NK-92 treated with Interleukin-12 subunit alpha and Interleukin-12 subunit beta, amount 100 ng/mL, for 24 hours (cell line): Measurements from ENCODE around the gene ZNF787.
"Not testable (repeated sequence)": the region's sequence is repeated elsewhere in the genome, so short reads cannot be mapped to it uniquely, and the experiment has no call there.

Experiments used
- DNase-seq: peaks from one replicate; lab custom pipeline; 2025; lab: John Stamatoyannopoulos, UW

ZNF787 gene

DNA sequence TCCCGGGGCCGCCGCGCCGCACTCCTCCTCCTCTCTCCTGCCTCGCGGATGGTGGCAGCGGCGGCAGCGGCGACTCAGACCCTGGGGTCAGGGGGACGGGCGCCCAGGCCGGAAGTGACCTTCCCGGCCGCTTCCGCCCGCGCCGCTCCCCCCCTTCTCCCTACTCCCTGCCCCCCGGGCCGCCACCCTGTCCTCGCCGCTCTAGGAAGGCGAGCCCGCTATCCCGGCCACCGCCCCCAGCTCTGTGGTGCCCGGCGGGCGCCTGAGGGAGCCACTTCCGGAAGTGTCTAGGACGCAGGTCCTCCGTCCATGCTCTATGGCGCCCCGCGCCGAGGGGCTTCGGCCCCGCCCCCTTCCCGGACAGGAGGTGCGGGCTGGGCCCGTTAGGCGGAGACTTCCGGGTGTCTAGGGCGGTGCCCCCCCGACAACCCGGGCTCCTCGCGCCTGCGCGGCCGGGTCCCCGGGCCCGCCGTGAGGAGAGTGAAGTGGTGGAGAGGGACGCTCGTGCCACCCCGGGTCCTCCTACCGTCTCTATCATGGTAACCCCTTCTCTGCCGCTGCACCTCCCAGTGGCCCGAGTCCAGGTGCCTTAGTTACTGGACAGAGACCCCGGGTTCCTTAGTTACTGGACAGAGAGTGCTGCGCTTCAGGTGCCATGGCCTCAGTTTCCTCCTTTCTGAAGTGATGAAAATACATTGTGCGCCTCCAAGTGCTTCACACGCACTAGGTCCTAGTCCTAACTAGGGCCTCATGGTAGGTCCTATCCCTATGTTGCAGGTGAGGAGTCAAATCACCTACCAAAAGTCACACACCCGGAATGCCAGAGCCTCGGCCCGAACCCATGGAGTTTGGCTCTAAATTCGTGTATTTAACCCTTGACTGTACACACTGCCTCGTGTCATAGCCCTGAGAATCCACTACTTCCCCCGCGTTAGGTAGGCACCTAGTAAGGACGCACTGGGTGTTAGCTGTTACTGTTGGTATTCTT lies at the start of gene ZNF787:
TSS of gene ZNF787 (minus strand) at position 116 of the 988 bp plus-strand sequence. CDS start 18,078 bp downstream, outside the sequence.
- peak; percentile 97 for DNase-seq

DNA sequence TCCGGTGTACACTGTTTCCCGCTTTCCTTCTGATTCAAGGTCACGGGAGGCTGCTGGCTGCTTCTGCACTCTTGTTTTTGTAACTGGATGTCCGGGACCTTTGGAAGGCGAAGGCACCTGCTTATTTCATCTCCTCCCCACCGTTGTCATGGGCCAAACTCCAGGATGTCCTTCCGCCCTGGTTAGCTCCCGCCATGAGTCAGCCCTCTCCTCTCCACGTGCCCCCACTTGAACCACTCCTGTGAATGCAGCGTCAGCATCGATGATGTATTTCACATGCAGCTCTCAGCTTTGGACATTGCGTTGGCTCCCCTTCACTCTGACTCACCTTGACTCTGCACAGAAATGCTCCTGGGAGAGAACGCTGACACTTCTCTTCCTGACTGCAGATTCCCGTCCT lies 49.2 kb upstream of the ZNF787 start:
- no peak for DNase-seq

DNA sequence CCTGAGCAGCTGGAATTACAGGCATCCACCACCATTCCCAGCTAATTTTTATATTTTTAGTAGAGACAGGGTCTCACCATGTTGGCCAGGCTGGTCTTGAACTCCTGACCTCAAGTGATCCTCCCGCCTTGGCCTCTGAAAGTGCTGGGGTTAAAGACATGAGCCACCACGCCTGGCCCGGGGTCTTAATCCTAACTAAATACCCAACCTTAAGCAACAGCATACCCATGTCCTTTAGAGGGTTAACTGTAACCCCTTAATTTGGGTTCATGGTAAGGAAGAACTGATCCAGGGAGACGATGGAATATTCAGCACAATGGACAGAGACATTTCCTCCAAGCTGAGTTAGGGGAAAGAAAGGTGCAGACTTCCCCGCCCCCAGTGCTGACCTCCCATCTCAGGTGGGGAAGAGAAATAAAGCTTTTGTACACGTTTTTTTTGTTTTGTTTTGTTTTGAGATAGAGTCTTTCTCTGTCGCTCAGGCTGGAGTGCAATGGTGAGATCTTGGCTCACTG lies 46.0 kb upstream of the ZNF787 start:
- DNase-seq: no peak

DNA sequence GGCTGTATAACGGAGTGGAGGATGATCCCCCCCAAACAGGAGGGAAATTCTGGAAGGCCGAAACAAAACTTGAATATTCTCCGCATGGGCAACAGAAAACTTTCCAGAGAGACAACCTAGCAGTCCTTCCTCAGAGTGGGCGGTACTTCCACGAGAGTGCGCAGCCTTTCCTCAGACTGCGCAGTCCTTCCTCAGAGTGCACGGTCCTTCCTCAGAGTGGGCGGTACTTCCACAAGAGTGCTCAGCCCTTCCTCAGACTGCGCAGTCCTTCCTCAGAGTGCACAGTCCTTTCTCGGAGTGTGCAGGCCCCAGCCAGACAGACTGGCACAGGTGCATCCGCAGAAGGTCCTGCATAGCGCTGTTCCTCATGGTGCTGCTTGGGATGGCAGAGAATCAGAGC lies 42.0 kb upstream of the ZNF787 start:
- DNase-seq: no peak

DNA sequence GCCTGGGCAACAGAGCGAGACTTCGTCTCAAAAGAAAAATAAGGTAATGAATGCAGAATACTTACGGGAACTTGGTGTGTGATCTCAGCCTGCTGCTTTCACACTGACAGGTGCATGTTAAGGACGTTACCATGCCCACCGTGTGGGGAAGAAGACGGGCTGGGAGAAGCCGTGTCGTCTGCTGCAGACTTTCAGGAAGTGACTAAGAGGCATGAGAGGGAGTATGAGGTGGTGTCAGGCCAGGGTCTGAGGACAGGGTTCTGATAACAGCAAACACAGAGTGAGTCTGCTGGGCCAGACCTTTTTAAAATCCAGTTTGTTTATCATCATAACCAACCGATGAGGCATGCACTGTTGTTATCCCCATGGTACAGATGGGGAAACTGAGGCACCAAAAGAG lies 41.2 kb upstream of the ZNF787 start:
- no peak for DNase-seq

DNA sequence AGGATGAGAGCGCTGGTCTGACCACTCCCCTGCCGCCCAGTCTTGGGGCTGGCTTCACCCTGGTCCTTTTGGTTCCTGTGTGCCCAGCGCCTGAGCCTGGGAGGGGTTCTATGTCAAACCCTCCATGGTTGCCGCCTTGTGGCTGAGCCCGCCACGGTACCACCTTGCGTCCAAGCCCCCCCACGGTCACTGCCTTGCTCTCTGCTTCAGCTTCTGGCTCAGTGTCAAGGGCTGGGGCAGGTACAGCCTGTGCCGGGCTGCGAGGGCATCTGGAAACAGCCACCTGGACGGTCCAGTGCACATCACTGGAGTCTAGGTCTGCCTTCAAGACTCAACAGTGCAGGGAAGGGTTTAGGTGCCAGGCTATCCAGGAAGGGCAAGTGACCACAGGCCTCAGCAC lies 40.4 kb upstream of the ZNF787 start:
- DNase-seq: no peak

DNA sequence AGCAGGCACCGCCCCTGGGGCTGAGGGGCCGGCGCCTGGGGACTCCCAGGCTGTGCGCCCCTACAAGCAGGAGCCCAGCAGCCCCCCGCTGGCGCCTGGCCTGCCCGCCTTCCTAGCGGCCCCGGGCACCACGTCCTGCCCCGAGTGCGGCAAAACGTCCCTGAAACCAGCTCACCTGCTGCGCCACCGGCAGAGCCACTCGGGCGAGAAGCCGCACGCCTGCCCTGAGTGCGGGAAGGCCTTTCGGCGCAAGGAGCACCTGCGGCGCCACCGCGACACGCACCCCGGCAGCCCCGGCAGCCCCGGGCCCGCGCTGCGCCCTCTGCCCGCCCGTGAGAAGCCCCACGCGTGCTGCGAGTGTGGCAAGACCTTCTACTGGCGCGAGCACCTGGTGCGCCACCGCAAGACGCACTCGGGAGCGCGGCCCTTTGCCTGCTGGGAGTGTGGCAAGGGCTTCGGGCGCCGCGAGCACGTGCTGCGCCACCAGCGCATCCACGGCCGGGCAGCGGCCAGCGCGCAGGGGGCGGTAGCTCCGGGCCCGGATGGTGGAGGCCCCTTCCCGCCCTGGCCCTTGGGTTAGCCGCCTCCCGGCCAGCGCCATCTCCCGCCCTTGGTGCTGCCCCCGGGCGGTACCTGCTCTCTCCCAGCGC lies 38.7 kb upstream of the ZNF787 start:
- DNase-seq: no peak

DNA sequence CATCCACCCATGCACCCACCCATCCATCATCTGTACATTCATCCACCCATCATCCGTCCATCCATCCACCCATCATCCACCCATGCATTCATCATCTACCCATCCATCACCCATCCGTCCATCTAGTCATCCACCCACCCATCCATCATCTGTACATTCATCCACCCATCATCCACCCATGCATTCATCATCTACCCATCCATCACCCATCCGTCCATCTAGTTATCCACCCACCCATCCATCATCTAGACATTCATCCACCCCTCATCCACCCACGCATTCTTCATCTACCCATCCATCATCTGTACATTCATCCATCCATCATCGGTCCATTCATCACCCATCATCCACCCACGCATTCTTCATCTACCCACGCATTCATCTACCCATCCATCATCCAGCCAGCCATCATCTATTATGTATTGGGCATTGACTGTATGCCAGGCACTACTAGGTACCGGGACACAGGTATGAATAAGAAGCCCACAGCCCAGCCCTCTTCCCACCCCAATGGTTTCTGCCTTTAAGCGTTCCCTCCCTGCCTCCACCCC lies 38.0 kb upstream of the ZNF787 start:
- no peak for DNase-seq

DNA sequence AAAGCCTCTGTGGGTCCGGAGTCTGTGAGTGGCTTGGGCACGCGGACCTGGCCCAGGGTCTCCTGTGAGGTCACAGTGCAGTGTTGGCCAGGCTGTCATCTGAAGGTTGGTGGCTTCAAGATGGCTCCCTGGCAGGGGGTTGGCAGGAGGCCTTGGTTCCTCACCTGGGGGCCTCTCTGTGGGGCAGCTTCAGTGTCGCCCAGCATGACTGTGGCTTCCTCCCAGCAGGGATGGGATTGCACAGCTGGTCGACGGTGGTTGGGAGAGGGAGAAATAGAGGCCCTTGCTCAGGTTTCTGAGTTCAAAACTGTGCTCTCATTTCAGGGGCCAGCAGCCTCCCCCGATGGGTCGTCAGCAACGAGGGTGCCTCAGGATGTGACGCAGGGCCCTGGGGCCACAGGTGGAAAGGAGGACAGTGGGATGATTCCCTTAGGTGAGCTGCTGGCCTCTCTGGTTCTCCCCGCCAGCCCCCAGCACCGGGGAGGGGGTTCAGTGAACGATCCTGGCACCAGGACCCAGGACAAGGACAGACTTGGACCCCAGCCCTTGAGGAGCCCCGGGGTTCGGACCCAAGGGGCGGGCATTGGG lies 37.2 kb upstream of the ZNF787 start:
- DNase-seq: no peak

DNA sequence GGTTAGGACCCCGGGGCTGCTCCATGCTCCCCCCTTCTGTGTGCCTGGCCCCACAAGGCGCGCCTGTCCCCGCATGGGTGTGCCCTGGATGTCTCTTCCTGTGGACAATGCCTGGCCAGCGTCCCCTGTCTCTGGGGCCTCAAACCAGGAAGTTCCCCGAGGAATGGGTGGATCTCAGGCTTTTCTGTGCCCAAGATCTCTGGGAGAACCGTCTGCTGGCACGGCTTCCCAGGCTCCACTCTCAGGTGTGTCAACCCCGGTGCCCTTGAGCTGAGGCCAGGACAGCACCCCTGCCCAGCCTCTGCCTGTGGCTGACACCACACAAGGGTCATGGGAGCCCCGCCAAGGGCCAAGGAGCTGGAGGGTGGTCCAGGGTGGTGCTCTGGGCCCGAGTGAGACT lies 35.7 kb upstream of the ZNF787 start:
- no peak for DNase-seq

DNA sequence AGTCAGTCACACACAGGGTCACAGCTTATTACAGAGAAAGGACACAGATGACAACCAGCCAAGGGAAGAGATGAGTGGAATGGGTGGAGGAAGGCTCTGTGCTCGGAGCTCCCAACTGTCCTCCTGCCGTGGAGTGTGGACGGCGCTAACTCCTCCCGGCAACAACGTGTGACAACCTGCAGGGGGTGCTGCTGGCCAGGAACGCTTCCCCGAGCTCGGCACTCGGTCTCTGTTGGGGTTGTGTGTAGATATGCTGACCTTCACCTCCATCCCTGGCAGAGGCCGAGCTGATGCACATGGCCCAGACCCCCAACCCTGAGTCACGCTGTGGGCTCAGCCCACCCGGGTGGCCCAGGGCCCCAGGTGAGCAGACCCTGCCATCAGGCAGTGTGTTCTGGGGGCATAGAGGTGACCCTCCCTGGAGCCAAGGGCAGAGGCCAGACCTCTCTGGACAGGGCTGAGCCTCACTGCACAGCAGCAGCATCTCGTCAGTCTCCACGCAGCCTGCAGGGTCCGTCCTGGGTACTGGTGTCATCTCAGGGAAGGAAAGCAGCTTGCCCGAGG lies 34.1 kb upstream of the ZNF787 start:
- DNase-seq: no peak

DNA sequence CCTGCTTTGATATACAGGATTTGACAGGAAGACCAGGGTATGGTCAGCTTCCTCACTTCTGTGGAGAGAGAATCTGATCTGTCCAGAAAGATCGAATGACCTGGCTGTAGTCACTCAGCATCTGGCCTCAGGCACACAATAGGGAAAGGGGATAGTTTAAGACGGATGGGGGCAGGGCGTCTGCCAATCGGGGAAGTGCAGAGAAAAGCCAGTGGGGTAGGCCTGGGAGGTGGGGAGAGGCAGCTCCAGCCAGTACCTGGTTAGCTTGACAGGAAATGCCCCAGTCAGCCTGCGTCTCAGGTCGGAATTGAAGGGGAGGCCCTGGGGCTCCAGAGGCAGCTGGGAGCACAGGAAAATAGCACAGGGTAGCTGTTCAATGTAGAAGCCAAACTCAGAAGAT lies 32.4 kb upstream of the ZNF787 start:
- DNase-seq: no peak

DNA sequence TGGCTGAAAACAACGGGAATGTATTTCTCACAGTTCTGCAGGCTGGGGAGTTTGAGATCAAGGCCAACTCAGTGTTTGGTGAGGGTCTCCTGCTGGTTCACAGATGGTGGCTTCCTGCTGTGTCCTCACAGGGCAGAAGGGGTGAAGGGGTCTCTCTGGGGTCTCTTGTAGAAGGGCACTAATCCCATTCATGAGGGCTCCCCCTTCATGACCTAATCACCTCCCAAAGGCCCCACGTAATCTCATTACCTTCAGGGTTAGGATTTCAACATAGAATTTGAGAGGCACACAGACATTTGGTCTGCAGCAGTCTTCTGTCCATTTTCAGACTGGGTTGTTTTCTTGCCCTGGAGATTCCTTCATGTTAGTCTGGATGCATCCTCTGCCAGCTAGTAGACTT lies 31.5 kb upstream of the ZNF787 start:
- DNase-seq: no peak

DNA sequence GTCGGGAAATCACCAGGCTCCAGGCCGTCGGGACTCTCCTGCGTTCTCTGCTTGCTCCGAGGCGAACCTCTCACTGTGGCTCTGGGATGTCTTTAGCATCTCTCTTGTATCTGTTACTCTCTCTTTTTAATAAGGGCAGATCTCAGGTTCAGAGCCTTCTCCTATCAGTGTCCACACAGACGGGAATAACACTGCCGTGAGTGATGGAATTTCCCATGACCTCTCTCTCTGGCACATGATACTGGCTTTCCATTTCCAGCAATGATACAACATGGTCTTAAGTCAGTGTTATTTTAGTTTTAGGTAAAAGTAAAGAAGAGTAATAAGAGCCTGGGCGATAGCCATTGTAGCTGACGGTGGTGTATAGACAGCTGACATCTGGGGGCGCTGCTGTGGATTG lies 29.3 kb upstream of the ZNF787 start:
- no peak for DNase-seq

DNA sequence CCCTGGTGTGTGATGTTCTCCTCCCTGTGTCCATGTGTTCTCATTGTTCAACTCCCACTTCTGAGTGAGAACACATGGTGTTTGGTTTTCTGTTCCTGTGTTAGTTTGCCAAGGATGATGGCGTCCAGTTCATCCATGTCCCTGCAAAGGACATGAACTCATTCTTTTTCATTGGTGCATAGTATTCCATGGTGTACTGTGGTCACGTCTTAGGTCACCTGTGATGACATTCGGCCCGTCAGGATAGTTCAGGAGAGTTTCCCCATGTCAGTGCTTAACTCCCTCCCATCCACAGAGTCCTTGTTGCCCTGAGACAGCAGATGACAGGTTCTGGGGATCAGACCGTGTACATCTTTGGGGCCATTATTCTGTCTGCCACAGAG lies 28.6 kb upstream of the ZNF787 start:
- DNase-seq: no peak

DNA sequence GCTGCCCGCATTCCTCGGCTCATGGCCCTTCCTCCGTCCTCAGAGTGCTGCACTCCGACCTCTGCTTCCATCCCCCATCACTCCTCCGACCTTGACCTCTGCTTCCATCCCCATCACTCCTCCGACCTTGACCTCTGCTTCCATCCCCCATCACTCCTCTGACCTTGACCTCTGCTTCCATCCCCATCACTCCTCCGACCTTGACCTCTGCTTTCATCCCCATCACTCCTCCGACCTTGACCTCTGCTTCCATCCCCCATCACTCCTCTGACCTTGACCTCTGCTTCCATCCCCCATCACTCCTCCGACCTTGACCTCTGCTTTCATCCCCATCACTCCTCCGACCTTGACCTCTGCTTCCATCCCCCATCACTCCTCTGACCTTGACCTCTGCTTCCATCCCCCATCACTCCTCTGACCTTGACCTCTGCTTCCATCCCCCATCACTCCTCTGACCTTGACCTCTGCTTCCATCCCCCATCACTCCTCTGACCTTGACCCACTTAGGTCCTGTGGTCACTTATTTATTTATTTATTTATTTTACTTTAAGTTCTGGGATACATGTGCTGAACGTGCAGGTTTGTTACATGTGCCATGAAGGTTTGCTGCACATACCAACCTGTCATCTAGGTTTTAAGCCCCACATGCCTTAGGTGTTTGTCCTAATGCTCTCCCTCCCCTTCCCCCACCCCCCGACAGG lies 28.0 kb upstream of the ZNF787 start:
- DNase-seq: not testable (repeated sequence)

DNA sequence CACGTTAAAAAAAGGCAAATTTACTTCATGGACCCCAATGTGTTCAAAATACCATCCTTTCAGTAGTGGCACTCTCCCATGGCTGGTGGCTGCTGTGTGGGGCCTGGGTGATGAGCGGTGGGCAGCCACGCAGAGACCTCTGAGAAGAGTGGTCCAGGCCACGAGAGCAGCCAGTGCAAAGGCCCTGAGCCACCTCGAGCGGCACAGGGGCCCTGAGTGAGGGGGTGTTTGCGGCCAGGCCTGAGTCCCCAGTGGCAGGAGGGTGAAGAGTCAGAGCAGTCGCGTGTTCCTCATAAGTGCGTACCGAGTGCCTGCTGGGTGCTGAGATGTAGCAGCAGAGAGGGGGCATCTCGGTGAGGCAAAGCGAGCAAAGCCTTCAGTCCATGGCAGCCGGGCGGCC lies 27.0 kb upstream of the ZNF787 start:
- DNase-seq: no peak

DNA sequence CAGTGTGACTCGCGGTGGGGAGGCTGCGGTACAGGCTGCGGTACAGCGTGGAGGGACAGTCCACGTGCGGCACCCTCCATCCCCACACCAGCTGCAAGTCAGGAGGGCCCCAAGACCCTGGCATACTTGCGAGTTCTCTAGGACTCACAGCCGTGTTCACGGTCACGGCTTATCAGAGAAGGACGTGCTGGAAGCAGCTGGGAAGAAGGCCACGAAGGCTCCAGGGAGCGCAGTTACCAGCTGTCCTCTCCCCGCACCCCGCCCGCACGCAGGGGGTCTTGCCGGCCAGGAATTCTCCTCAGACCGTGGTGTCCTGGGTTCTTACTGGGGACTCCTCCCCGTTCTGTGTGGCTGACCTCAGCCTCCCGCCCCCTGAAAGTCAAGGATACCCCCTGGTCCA lies 26.2 kb upstream of the ZNF787 start:
- DNase-seq: no peak

DNA sequence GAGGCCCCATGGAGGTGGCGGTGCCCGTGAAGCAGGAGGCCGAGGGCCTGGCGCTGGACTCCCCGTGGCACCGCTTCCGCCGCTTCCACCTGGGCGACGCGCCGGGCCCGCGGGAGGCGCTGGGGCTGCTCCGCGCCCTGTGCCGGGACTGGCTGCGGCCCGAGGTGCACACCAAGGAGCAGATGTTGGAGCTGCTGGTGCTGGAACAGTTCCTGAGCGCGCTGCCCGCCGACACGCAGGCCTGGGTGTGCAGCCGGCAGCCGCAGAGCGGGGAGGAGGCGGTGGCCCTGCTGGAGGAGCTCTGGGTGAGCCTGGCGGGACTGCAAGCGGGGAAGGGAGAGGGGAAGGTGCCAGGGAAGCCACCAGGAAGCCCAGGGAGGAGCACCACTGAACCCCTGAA lies 25.8 kb upstream of the ZNF787 start:
- no peak for DNase-seq

DNA sequence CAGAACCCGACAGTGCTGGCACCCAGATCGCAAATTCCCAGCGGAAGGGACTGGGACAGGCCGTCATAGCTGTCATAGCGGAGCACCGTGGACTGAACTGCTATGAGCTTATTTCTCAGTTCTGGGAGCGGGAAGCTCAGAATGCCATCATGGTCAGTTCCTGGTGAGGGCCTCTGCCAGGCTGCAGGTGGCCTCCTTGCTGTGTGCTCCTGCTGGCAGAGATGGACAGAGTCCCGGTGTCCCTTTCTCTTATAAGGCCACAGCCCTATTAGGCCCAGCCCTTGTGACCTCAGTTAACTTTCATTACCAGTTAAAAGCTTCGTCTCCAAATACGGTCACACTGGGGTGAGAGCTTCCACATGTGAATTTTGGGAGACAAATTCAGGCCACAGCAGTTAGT lies 24.6 kb upstream of the ZNF787 start:
- no peak for DNase-seq

DNA sequence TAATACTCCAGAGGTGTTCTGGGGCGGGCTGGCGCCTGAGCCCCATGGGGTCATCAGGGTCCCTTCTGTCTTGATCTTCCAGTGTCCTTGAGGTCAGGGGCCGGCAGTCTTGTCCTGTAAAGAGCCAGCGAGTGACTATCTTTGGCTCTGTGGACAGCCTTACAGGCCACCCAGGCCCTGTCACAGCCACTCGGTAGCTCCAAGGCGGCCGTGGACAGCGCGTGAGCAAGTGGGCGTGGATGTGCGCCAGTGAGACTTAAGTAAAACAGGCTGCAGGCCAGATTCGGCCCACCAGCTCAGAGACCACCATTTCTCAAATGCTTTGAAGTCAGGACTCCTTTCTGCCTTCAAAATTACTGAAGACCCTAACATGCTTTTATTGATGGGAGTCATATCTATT lies 23.7 kb upstream of the ZNF787 start:
- no peak for DNase-seq

DNA sequence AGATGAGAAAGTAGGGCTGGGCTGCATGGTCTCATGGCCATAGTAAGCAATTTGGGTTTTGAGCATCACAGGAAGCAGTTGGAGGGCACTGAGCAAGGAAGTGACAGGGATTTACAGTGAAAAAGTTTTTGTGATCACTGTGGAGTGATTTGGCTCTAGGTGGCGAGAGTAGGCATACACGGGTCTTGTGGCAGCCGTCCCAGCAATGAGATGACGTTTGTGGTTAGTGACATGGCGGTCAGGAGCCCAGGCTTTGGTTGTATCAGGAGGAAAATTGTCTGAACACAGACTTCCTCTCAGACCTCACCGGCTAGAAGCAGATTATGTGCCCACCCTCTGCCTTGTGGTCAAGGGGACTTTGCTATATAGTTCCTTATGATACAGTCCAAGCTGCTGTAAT lies 23.3 kb upstream of the ZNF787 start:
- DNase-seq: no peak
